GM12891 (cell line): ENCODE measurements around the gene C15orf62.

Source experiments
- DNase-seq: peaks from one replicate; pipeline ENCODE4 v3.0.0; 2011; ENCODE audit warnings: low spot score; ENCODE audit not compliant: insufficient read length
- FAIRE-seq: peaks from 2 replicates; lab custom pipeline; 2011; peaks lifted over from hg19 to GRCh38; lab: Jason Lieb, UNC
- PAX5 ChIP-seq: IDR thresholded peaks from 2 replicates; pipeline ENCODE4 v1.6.1; 2011; ENCODE audit warnings: low read length, moderate library complexity, mild to moderate bottlenecking; ENCODE audit not compliant: insufficient read depth, severe bottlenecking
- POLR2A ChIP-seq: IDR thresholded peaks from 2 replicates; pipeline ENCODE4 v1.6.1; 2011; ENCODE audit warnings: low read depth, low read length, control low read depth
- POLR2AphosphoS5 ChIP-seq: IDR thresholded peaks from 2 replicates; pipeline ENCODE4 v1.6.1; 2011; ENCODE audit warnings: low read depth, low read length, control low read depth
- POU2F2 ChIP-seq: IDR thresholded peaks from 2 replicates; pipeline ENCODE4 v1.6.1; 2011; ENCODE audit warnings: low read depth, mild to moderate bottlenecking, control low read depth, low read length, moderate library complexity
- SPI1 ChIP-seq: IDR thresholded peaks from 2 replicates; pipeline ENCODE4 v1.6.1; 2011; ENCODE audit warnings: low read depth, low read length, control low read depth
- TAF1 ChIP-seq: IDR thresholded peaks from 2 replicates; pipeline ENCODE4 v1.6.1; 2011; ENCODE audit warnings: low read depth, low read length, control low read depth

C15orf62 gene

DNA sequence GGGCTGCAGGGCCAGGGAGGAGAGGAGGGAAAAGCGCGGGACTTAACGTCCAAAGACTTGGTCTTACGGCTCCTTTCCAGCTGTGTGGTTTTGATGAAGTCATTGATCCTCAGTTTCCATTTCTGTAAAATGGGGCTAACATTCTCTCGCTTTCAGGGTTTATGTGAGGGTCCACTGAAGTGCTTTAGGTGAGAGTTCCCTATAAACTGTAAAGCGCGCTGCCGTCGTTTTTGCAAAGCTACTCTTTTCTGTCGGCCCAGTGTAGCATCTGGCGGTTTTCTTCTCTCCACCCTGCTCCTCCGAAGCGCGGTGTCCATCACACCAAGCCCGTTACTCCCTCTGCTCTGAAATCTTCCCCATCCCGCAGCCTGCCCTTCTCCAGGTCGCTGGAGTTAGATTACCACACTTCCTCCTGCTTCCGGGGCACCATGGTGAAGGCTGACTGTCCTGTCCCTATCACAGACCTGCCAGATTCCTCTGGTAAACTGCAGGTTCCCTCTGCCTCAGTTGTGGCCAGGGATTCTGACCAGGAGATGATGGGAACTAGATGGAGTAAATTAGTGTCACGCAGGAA is 38.2 kb downstream of the C15orf62 start:
- TF ChIP-seq TAF1, result no peak
- no peak for TF ChIP-seq POU2F2
- no peak for TF ChIP-seq SPI1
- TF ChIP-seq PAX5, result no peak
- TF ChIP-seq POLR2A, result no peak
- no peak for TF ChIP-seq POLR2AphosphoS5
- no peak for FAIRE-seq
- no peak for DNase-seq

- FAIRE-seq, result no peak
- TF ChIP-seq POLR2A (no peak), PAX5 (no peak), POU2F2 (no peak), POLR2AphosphoS5 (no peak), TAF1 (no peak), SPI1 (no peak)
Measured at GRCh38 chr15:40808861-40809450, 39.2 kb downstream of the C15orf62 start.

GRCh38 chr15:40812721-40813425 is 43.1 kb downstream of the C15orf62 start:
- no peak for DNase-seq
- TF ChIP-seq POU2F2, result no peak
- TF ChIP-seq POLR2A, result no peak
- TF ChIP-seq TAF1, result no peak
- no peak for TF ChIP-seq POLR2AphosphoS5
- no peak for TF ChIP-seq SPI1
- no peak for FAIRE-seq

More at GRCh38 chr15:40808861-40809450, 39.2 kb downstream of the C15orf62 start:
- no peak for DNase-seq

- no peak for DNase-seq
- FAIRE-seq, result no peak
- TF ChIP-seq TAF1 (no peak), PAX5 (no peak), SPI1 (no peak), POLR2AphosphoS5 (no peak), POU2F2 (no peak), POLR2A (no peak)
Measured at GRCh38 chr15:40815042-40815698, 45.4 kb downstream of the C15orf62 start.

DNA sequence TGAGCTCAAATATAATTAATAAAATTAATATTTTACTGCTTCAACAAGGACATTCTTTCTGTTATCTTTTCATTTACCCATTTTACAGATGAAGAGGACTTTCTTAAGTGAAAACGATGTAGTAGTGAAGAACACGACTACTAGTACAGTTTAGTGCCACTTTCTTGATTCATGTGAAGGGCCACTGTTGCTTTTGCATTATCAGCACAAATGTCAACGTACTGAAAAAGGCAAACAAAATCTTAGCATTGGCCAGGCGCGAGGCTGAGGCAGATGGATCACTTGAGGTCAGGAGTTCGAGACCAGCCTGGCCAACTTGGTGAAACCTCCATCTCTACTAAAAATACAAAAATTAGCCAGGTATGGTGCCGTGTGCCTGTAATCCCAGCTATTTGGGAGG is 49.3 kb downstream of the C15orf62 start:
- DNase-seq, result no peak
- no peak for FAIRE-seq
- TF ChIP-seq TAF1 (no peak), SPI1 (no peak), PAX5 (no peak), POLR2A (no peak), POLR2AphosphoS5 (no peak), POU2F2 (no peak)

GRCh38 chr15:40821195-40821594 is 51.4 kb downstream of the C15orf62 start:
- FAIRE-seq (no peak), DNase-seq (no peak)
- TF ChIP-seq POU2F2 (no peak), PAX5 (no peak), TAF1 (no peak), SPI1 (no peak), POLR2AphosphoS5 (no peak), POLR2A (no peak)
